ENCODE data around the gene MGLL. TPM values are rescaled to one million over a fixed set of nuclear protein-coding genes. Genes with fewer than 3 reads are reported as not detected.

The MGLL gene
- total and polyA plus RNA-seq, 2 donors (not counting 1 experiment from before 2014, with no cell fraction given) = 1.7 to 6.9 TPM

- no peaks in the 10 kb centered on the region for H3K79me2 ChIP-seq (ENCODE audit: control insufficient read depth, insufficient read depth, low read length)
- DNase-seq = no peak
- TF ChIP-seq EZH2 (IDR thresholded peaks at IDR 0.05; ENCODE audit: borderline replicate concordance, insufficient read depth, low read depth, low read length, poor library complexity, severe bottlenecking) (no peak), CTCF (IDR thresholded peaks at IDR 0.05) (no peak)
- H3K36me3 ChIP-seq (replicated peaks in 1 of 2; ENCODE audit: control extremely low read depth in 1 of 2, control insufficient read depth in 1 of 2, extremely low read depth in 1 of 2, insufficient read depth in 2 of 2, low read length in 1 of 2) = no peaks in the 10 kb centered on the region
- no peak overlapping the region for H2AFZ ChIP-seq (ENCODE audit: insufficient read depth, low read depth, low read length, poor library complexity, severe bottlenecking)
- 100% methylated on average over 4 of the region's 9 CpGs for WGBS (ENCODE audit: insufficient coverage)
- no peak for ATAC-seq (ENCODE audit: low read depth)
- intact Hi-C loops (cut with micrococcal nuclease) = loop anchor here (5.0 to 10.0 kb wide), 3 partner anchors 55 to 1225 kb away; partner anchors contain the start of genes MGLL and ZXDC
- Mint-ChIP-seq H3K27me3 (no peaks in the 10 kb centered on the region), H3K4me1 (peaks cover 19% of the 10 kb centered on the region), H3K27ac (no peak overlapping the region), H3K4me3 (no peak overlapping the region), H3K9me3 (ENCODE audit: insufficient read depth) (peaks cover 4% of the 10 kb centered on the region)
- ChIA-PET POLR2A (no interaction called here), CTCF (no interaction called here)
- no peak overlapping the region for H3K4me3 ChIP-seq (ENCODE audit: control extremely low read depth in 1 of 5, extremely low read depth in 1 of 5, insufficient read depth in 1 of 5, low read depth in 2 of 5, low read length in 4 of 5)
- no peaks in the 10 kb centered on the region for H4K20me1 ChIP-seq (ENCODE audit: control insufficient read depth, insufficient read depth, low read length, poor library complexity, severe bottlenecking)
- peaks cover 0 to 11% (median 0%) of the 10 kb centered on the region in 3 donors for H3K9me3 ChIP-seq (ENCODE audit: control extremely low read depth in 1 of 3, control insufficient read depth in 2 of 3, insufficient read depth in 1 of 3, low read length in 2 of 3)
- H3K27me3 ChIP-seq (replicated peaks in 1 of 4; ENCODE audit: control extremely low read depth in 1 of 4, control insufficient read depth in 3 of 4, insufficient read depth in 4 of 4, low read length in 3 of 4) = no peaks in the 10 kb centered on the region
- H3K4me2 ChIP-seq (replicated peaks; ENCODE audit: low read depth, low read length, poor library complexity, severe bottlenecking) = no peak overlapping the region
- H3K27ac ChIP-seq (ENCODE audit: low read length in 2 of 2) = no peak overlapping the region
- H3K4me1 ChIP-seq (ENCODE audit: control insufficient read depth in 2 of 2, insufficient read depth in 2 of 2, low read length in 2 of 2) = peaks cover 10 to 22% of the 10 kb centered on the region in 2 donors
- no peak overlapping the region for H3K9ac ChIP-seq (ENCODE audit: low read length)
Measured at GRCh38 chr3:127699416-127700300, 122.7 kb downstream of the MGLL start.
